Gastrocnemius medialis (tissue), 4 donors: ENCODE measurements around the gene CRACDL. TPM values are rescaled to one million over a fixed set of nuclear protein-coding genes. Genes with fewer than 3 reads are reported as not detected.

ENCODE experiments used
- ATAC-seq, 2 donors: fragments of 150-250 bp; one replicate each; pipeline ENCODE4 v1.9.1; 2016
- DNase-seq, 2 donors: peaks; one replicate each; pipeline ENCODE4 v3.0.0-alpha.2; 2019
- H3K27ac ChIP-seq, 4 donors: fragments of 200-600 bp; sonication (generic); 1 replicate in 1 of 4; 2 replicates in 3 of 4; pipeline ENCODE4 v1.5.1; 2016 to 2018; ENCODE audit warnings: mild to moderate bottlenecking in 2 of 4, moderate library complexity in 1 of 4
- H3K27me3 ChIP-seq, 3 donors: fragments of 200-600 bp; sonication (generic) in 2 of 3; 1 replicate in 1 of 3; 2 replicates in 2 of 3; pipeline versions ENCODE4 v1.5.1 to v1.6.0; 2016 to 2019; ENCODE audit warnings: mild to moderate bottlenecking in 1 of 3, moderate library complexity in 1 of 3
- H3K36me3 ChIP-seq, 2 donors: fragments of 200-600 bp; sonication (generic) in 1 of 2; one replicate each; pipeline ENCODE4 v1.5.1; 2017 to 2018
- H3K4me1 ChIP-seq, 2 donors: fragments of 200-600 bp; sonication (generic) in 1 of 2; one replicate each; pipeline ENCODE4 v1.5.1; 2016 to 2017; ENCODE audit warnings: mild to moderate bottlenecking in 2 of 2
- H3K4me3 ChIP-seq, 4 donors: fragments of 200-600 bp; sonication (generic) in 3 of 4; 1 replicate in 1 of 4; 2 replicates in 3 of 4; pipeline ENCODE4 v1.5.1; 2016 to 2019; ENCODE audit warnings: mild to moderate bottlenecking in 2 of 4
- H3K9me3 ChIP-seq, 3 donors: fragments of 200-600 bp; sonication (generic) in 2 of 3; 1 replicate in 1 of 3; 2 replicates in 2 of 3; pipeline ENCODE4 v1.5.1; 2016 to 2019
- POLR2A ChIP-seq, 2 donors: fragments of 450-650 bp; IDR thresholded peaks; one replicate each; pipeline ENCODE4 v1.6.1; 2017; ENCODE audit warnings: antibody characterized with exemption in 2 of 2, mild to moderate bottlenecking in 2 of 2, moderate library complexity in 2 of 2
- in situ Hi-C, 4 donors: fragments of 200-750 bp; cut with MboI; loops; one replicate each; pipeline versions ENCODE4 v1.15.0 to v1.8.0; 2017; ENCODE audit warnings: low sequenced_read_pairs in 4 of 4
- intact Hi-C: fragments of 100-400 bp; cut with DNase I; formaldehyde crosslinking; loops from one replicate; pipeline ENCODE4 v1.15.1; 2023; ENCODE audit warnings: low total_unique reads
- total RNA-seq, 4 donors: library from RNA; depleted of rRNA; stranded (reverse); fragments of >200 nt; gene quantifications; one replicate each; pipeline versions ENCODE4 v1.1.0 to v1.2.3, GENCODE V29; 2016
- TF ChIP-seq, protein P1 (sequence below), 5 experiments: fragments of 450-650 bp in 3 of 5; fragments of 200-600 bp in 2 of 5; sonication (generic) in 2 of 5; IDR thresholded peaks in 4 of 5; conservative IDR thresholded peaks in 1 of 5; 1 replicate in 4 of 5; 2 replicates in 1 of 5; pipeline ENCODE4 v1.5.1; 2016 to 2019; ENCODE audit warnings: antibody characterized with exemption in 5 of 5, mild to moderate bottlenecking in 3 of 5, moderate library complexity in 3 of 5

CRACDL gene
- total RNA-seq, 4 donors from 2014 or later, result 0.71 to 18.2 (median 2.9) TPM

DNA sequence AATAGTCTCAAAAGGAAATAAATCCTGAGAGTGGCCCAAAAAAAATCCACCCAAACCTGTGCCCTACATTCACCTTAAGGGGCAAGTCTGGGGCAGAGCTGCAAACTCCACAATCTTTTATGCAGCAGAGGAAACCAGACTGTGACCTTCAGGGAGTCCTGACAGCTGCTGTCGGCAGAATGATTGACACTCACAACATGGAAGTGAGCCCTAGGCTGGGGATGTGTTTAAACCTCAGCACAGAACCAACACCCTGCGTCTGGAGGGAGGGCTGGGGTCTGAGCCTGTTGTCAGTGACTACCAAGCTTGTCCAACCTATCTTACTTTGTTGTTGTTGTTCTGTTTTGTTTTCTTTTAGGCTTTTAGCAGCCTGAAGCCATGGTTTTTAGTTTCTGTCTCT is 39.6 kb downstream of the CRACDL start:
- H3K27ac ChIP-seq, result no peak overlapping the region
- TF ChIP-seq, protein P1, sequence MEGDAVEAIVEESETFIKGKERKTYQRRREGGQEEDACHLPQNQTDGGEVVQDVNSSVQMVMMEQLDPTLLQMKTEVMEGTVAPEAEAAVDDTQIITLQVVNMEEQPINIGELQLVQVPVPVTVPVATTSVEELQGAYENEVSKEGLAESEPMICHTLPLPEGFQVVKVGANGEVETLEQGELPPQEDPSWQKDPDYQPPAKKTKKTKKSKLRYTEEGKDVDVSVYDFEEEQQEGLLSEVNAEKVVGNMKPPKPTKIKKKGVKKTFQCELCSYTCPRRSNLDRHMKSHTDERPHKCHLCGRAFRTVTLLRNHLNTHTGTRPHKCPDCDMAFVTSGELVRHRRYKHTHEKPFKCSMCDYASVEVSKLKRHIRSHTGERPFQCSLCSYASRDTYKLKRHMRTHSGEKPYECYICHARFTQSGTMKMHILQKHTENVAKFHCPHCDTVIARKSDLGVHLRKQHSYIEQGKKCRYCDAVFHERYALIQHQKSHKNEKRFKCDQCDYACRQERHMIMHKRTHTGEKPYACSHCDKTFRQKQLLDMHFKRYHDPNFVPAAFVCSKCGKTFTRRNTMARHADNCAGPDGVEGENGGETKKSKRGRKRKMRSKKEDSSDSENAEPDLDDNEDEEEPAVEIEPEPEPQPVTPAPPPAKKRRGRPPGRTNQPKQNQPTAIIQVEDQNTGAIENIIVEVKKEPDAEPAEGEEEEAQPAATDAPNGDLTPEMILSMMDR (IDR thresholded peaks at IDR 0.05 in 4 of 5, conservative IDR thresholded peaks at IDR 0.05 in 1 of 5), result no peak
- no peak for TF ChIP-seq POLR2A (IDR thresholded peaks at IDR 0.05)
- no peaks in the 10 kb centered on the region for H3K27me3 ChIP-seq
- in situ Hi-C loops, result no loop called here
- DNase-seq, result no peak
- H3K9me3 ChIP-seq, result no peaks in the 10 kb centered on the region
- ATAC-seq, result peak in 1 of 2 donors; percentile 68
- no peak overlapping the region for H3K4me3 ChIP-seq
- intact Hi-C loops, result no loop called here
- peaks cover 0 to 7% of the 10 kb centered on the region in 2 donors for H3K4me1 ChIP-seq
- no peaks in the 10 kb centered on the region for H3K36me3 ChIP-seq

DNA sequence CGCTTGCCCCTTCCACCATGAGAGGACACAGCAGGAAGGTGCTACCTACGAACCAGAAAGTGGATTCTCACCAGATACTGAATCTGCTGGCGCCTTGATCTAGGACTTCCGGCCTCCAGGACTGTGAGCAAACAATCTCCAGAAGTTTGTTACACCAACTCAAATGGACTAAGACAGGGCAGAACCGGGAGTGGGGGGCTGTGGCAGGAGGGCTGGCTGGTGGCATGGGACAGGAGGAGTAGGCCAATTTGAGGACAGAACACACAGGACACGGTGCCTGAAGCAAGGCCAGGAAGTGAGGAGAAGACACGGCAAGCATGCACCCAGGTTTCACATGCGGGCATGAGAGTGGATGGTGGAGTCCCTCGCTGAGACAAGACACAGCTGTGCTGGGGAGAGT is 40.1 kb downstream of the CRACDL start:
- TF ChIP-seq, protein P1 (IDR thresholded peaks at IDR 0.05 in 4 of 5, conservative IDR thresholded peaks at IDR 0.05 in 1 of 5), result no peak
- TF ChIP-seq POLR2A (IDR thresholded peaks at IDR 0.05), result no peak
- no peaks in the 10 kb centered on the region for H3K27me3 ChIP-seq
- in situ Hi-C loops (no loop called here), intact Hi-C loops (no loop called here)
- ATAC-seq (no peak), DNase-seq (no peak)
- no peak overlapping the region for H3K4me3 ChIP-seq
- no peaks in the 10 kb centered on the region for H3K36me3 ChIP-seq
- H3K27ac ChIP-seq, result no peak overlapping the region
- H3K9me3 ChIP-seq, result no peaks in the 10 kb centered on the region
- H3K4me1 ChIP-seq, result peaks cover 0 to 7% of the 10 kb centered on the region in 2 donors

DNA sequence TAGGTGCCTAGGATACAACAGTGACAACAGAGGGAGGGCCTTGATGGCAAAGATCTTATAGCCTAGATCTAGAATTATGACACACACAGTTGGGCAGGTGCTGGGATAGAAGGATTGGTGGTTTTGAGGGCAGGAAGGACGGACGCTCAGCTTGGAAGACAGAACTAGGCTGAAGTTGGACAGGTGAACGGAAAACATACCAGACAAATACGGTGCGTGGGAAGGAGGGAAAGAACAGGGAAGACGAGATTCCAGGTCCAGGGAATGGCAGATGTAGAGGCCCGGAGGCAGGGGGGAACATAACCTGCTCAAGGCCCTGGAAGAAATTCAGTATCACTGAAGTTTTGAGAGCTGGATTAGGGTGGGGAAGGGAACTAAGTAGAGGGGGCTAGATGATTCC is 40.8 kb downstream of the CRACDL start:
- Histone ChIP-seq H3K27me3 (no peaks in the 10 kb centered on the region), H3K9me3 (no peaks in the 10 kb centered on the region), H3K4me3 (no peak overlapping the region), H3K4me1 (peaks cover 0 to 7% of the 10 kb centered on the region in 2 donors), H3K27ac (no peak overlapping the region), H3K36me3 (no peaks in the 10 kb centered on the region)
- in situ Hi-C loops (no loop called here), intact Hi-C loops (no loop called here)
- DNase-seq (no peak), ATAC-seq (no peak)
- TF ChIP-seq, protein P1 (IDR thresholded peaks at IDR 0.05 in 4 of 5, conservative IDR thresholded peaks at IDR 0.05 in 1 of 5), result no peak
- no peak for TF ChIP-seq POLR2A (IDR thresholded peaks at IDR 0.05)

DNA sequence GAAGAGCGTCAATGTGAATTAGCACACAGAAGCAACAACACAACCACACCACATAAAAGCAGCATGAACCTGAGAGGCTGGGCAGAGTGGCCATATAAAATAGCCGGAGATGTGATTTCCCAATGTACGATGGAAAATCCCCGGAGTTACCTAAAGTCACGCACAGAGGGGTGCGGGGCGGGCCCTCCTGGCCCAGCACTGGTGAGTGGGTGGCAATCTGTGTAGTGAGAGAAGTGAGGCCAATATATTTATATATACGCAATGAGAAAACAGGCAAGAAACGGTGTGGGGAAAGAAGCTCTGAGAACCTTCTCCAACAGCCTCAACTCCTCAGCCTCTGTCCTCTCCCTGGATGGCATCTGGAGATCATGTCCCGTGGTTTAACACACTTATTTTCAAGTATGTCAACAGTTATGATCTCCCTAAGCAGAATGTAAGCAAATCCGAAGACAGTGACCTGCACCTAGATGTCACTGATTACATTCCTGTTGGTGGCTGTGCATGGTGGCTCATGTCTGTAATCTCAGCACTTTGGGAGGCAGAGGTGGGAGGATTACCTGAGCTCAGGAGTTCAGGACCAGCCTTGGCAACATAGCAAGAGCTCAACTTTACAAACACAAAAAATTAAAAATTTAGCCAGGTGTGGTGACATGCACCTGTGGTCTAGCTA is 41.6 kb downstream of the CRACDL start:
- ATAC-seq (no peak), DNase-seq (no peak)
- Histone ChIP-seq H3K9me3 (no peaks in the 10 kb centered on the region), H3K4me1 (peaks cover 0 to 7% of the 10 kb centered on the region in 2 donors), H3K36me3 (no peaks in the 10 kb centered on the region), H3K27ac (no peak overlapping the region), H3K4me3 (no peak overlapping the region), H3K27me3 (no peaks in the 10 kb centered on the region)
- in situ Hi-C loops, result no loop called here
- intact Hi-C loops, result no loop called here
- TF ChIP-seq, protein P1 (IDR thresholded peaks at IDR 0.05 in 4 of 5, conservative IDR thresholded peaks at IDR 0.05 in 1 of 5), result no peak
- no peak for TF ChIP-seq POLR2A (IDR thresholded peaks at IDR 0.05)

DNA sequence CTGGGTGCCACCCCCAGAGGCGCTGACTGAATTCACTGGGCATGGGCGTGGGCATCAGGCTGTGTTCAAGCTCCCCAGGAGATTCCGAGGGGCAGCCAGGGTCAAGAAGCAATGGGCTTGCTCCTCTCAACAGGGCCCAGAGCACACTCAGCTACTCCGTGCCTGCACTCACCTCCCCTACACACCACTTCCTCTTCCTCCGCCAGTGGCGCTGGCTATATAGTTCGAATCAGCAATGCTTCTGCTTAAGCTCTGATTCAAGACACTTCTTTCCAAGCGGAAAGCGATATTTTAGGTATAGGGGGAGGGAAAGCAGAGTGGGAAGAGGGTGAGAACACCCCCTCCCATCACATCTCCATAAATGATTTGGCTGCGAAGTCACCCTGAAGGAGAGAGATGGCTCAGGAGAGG is 42.1 kb downstream of the CRACDL start:
- no peak for DNase-seq
- ATAC-seq, result no peak
- Histone ChIP-seq H3K27ac (no peak overlapping the region), H3K4me1 (peaks cover 0 to 7% of the 10 kb centered on the region in 2 donors), H3K27me3 (no peaks in the 10 kb centered on the region), H3K4me3 (no peak overlapping the region), H3K36me3 (no peaks in the 10 kb centered on the region), H3K9me3 (no peaks in the 10 kb centered on the region)
- intact Hi-C loops (no loop called here), in situ Hi-C loops (no loop called here)
- TF ChIP-seq, protein P1 (IDR thresholded peaks at IDR 0.05 in 4 of 5, conservative IDR thresholded peaks at IDR 0.05 in 1 of 5), result no peak
- no peak for TF ChIP-seq POLR2A (IDR thresholded peaks at IDR 0.05)
